ENCODE results near the gene FNDC7.
A peak's percentile ranks its signal among the peaks of the same experiment; 100 is the strongest.
"Not testable (repeated sequence)": the region's sequence is repeated elsewhere in the genome, so short reads cannot be mapped to it uniquely, and the experiment has no call there.

The FNDC7 gene

GRCh38 chr1:108734171-108734865, 21.6 kb downstream of the FNDC7 start:
- DNase-seq (ENCODE audit: insufficient read length, low spot score) (no peak), FAIRE-seq (no peak)

GRCh38 chr1:108742253-108742652, 29.5 kb downstream of the FNDC7 start:
- no peak for DNase-seq (ENCODE audit: insufficient read length, low spot score)
- FAIRE-seq: no peak

- FAIRE-seq (no peak), DNase-seq (ENCODE audit: insufficient read length, low spot score) (no peak)
Measured at GRCh38 chr1:108745980-108746381, 33.3 kb downstream of the FNDC7 start.

GRCh38 chr1:108746382-108747170, 33.9 kb downstream of the FNDC7 start, which contains the start of gene STXBP3:
STXBP3 (plus strand) TSS chr1:108746674; CDS start chr1:108746738, 64 bp downstream.
- FAIRE-seq (peak; percentile 99), DNase-seq (ENCODE audit: insufficient read length, low spot score) (peak; percentile 86)

GRCh38 chr1:108747171-108747850, 34.6 kb downstream of the FNDC7 start:
- FAIRE-seq: peak; percentile 82
- DNase-seq (ENCODE audit: insufficient read length, low spot score): no peak

GRCh38 chr1:108747898-108748297, 35.2 kb downstream of the FNDC7 start:
- DNase-seq (ENCODE audit: insufficient read length, low spot score) (no peak), FAIRE-seq (no peak)

- FAIRE-seq (no peak), DNase-seq (ENCODE audit: insufficient read length, low spot score) (no peak)
Measured at GRCh38 chr1:108749081-108749480, 36.4 kb downstream of the FNDC7 start.

- no peak for DNase-seq (ENCODE audit: insufficient read length, low spot score)
- no peak for FAIRE-seq
Measured at GRCh38 chr1:108750476-108751181, 37.9 kb downstream of the FNDC7 start.

- FAIRE-seq (no peak), DNase-seq (ENCODE audit: insufficient read length, low spot score) (no peak)
Measured at GRCh38 chr1:108753363-108753762, 40.7 kb downstream of the FNDC7 start.

- FAIRE-seq: no peak
- DNase-seq (ENCODE audit: insufficient read length, low spot score): no peak
Measured at GRCh38 chr1:108758796-108759195, 46.1 kb downstream of the FNDC7 start.

GRCh38 chr1:108767115-108767514, 54.4 kb downstream of the FNDC7 start:
- no peak for DNase-seq (ENCODE audit: insufficient read length, low spot score)
- no peak for FAIRE-seq

- FAIRE-seq: no peak
- no peak for DNase-seq (ENCODE audit: insufficient read length, low spot score)
Measured at GRCh38 chr1:108767708-108768107, 55.0 kb downstream of the FNDC7 start.

- DNase-seq (ENCODE audit: insufficient read length, low spot score): no peak
- no peak for FAIRE-seq
Measured at GRCh38 chr1:108777839-108778238, 65.1 kb downstream of the FNDC7 start.

GRCh38 chr1:108779455-108779854, 66.7 kb downstream of the FNDC7 start:
- no peak for DNase-seq (ENCODE audit: insufficient read length, low spot score)
- FAIRE-seq: no peak

- FAIRE-seq (no peak), DNase-seq (ENCODE audit: insufficient read length, low spot score) (no peak)
Measured at GRCh38 chr1:108780937-108781574, 68.3 kb downstream of the FNDC7 start.

GRCh38 chr1:108781575-108781944, 68.9 kb downstream of the FNDC7 start:
- DNase-seq (ENCODE audit: insufficient read length, low spot score); FAIRE-seq: not testable (repeated sequence)

GRCh38 chr1:108785264-108785663, 72.6 kb downstream of the FNDC7 start:
- FAIRE-seq (no peak), DNase-seq (ENCODE audit: insufficient read length, low spot score) (no peak)

GRCh38 chr1:108785880-108786279, 73.2 kb downstream of the FNDC7 start:
- no peak for FAIRE-seq

GRCh38 chr1:108791790-108792189, 79.1 kb downstream of the FNDC7 start:
- DNase-seq (ENCODE audit: insufficient read length, low spot score) (no peak), FAIRE-seq (no peak)

More at GRCh38 chr1:108785880-108786279, 73.2 kb downstream of the FNDC7 start:
- DNase-seq (ENCODE audit: insufficient read length, low spot score): no peak

Data from GM19239 (cell line).